OCI-LY7 (cell line): ENCODE data around the gene OPCML. TPM values are rescaled to one million over a fixed set of nuclear protein-coding genes. Genes with fewer than 3 reads are reported as not detected.

ENCODE experiments used
- BruUV-seq: library from RNA; stranded (reverse); fragments of 400-500 nt; replicated peaks from 2 replicates; lab custom pipeline; 2021; lab: Mats Ljungman, UMichigan
- CTCF ChIA-PET: fragments of 300-600 bp; sonication (Branson Sonifier 250); formaldehyde crosslinking; loops from one replicate; lab custom pipeline; 2022; ENCODE audit warnings: antibody characterized with exemption; ENCODE audit not compliant: unreplicated experiment; lab: Charles Lee
- POLR2A ChIA-PET: fragments of 300-600 bp; sonication (Branson Sonifier 250); formaldehyde crosslinking; loops from one replicate; lab custom pipeline; 2022; ENCODE audit warnings: antibody characterized with exemption; lab: Charles Lee
- DNase-seq: peaks from one replicate; pipeline ENCODE4 v3.0.0-alpha.2; 2015; ENCODE audit warnings: low spot score
- H2AFZ ChIP-seq: fragments of 200-600 bp; sonication (generic), shearing (Covaris generic); 2 replicates; pipeline ENCODE4 v1.6.1; 2014; ENCODE audit warnings: mild to moderate bottlenecking, antibody characterized with exemption, low read length, moderate library complexity
- H3K27ac ChIP-seq: fragments of 200-600 bp; sonication (generic); 2 replicates; pipeline ENCODE4 v1.5.1; 2014; ENCODE audit warnings: mixed run types, low read depth, mild to moderate bottlenecking, moderate library complexity, low read length, inconsistent platforms; ENCODE audit not compliant: poor library complexity, severe bottlenecking
- H3K36me3 ChIP-seq: fragments of 200-600 bp; sonication (generic); 2 replicates; pipeline ENCODE4 v1.6.1; 2014; ENCODE audit warnings: mild to moderate bottlenecking, antibody characterized with exemption, low read length, moderate library complexity, mixed read lengths; ENCODE audit not compliant: insufficient read depth
- H3K4me1 ChIP-seq: fragments of 200-600 bp; sonication (generic); 2 replicates; pipeline ENCODE4 v1.5.1; 2014; ENCODE audit warnings: mild to moderate bottlenecking, low read length; ENCODE audit not compliant: insufficient read depth, poor library complexity, severe bottlenecking
- H3K4me2 ChIP-seq: fragments of 200-600 bp; sonication (generic); 2 replicates; pipeline ENCODE4 v1.6.1; 2014; ENCODE audit warnings: mild to moderate bottlenecking, low read length
- H3K4me3 ChIP-seq: fragments of 200-600 bp; sonication (generic); 2 replicates; pipeline ENCODE4 v1.5.1; 2014; ENCODE audit warnings: mild to moderate bottlenecking, low read depth, low read length; ENCODE audit not compliant: poor library complexity, severe bottlenecking
- H3K79me2 ChIP-seq: fragments of 200-600 bp; sonication (generic); 2 replicates; pipeline ENCODE4 v1.6.1; 2016; ENCODE audit warnings: low read depth, mild to moderate bottlenecking, low read length, moderate library complexity, mixed read lengths; ENCODE audit not compliant: insufficient read depth
- H3K9me2 ChIP-seq: fragments of 200-600 bp; sonication (generic); 2 replicates; pipeline ENCODE4 v1.6.1; 2016; ENCODE audit warnings: mild to moderate bottlenecking, low read length, mixed read lengths; ENCODE audit not compliant: insufficient read depth
- H3K9me3 ChIP-seq: fragments of 200-600 bp; sonication (generic); 2 replicates; pipeline ENCODE4 v1.6.1; 2014; ENCODE audit warnings: mild to moderate bottlenecking, mixed run types, low read length, mixed read lengths
- H4K20me1 ChIP-seq: fragments of 200-600 bp; sonication (generic); 2 replicates; pipeline ENCODE4 v1.6.1; 2014; ENCODE audit warnings: mild to moderate bottlenecking, antibody characterized with exemption, low read length, moderate library complexity, mixed read lengths; ENCODE audit not compliant: insufficient read depth
- EZH2phosphoT487 ChIP-seq: fragments of 200-600 bp; sonication (generic); IDR thresholded peaks from 2 replicates; pipeline ENCODE4 v1.6.1; 2018; ENCODE audit warnings: low read depth, borderline replicate concordance, mild to moderate bottlenecking, mixed run types, antibody characterized with exemption, low read length, moderate library complexity, mixed read lengths
- intact Hi-C: fragments of 100-400 bp; cut with micrococcal nuclease; formaldehyde crosslinking; loops from one replicate; pipeline ENCODE4 v1.10.0; 2022; ENCODE audit not compliant: unreplicated experiment
- total RNA-seq, 2 experiments: library from RNA; depleted of rRNA in 1 of 2; stranded (reverse); fragments of >200 nt in 1 of 2; shearing (Covaris generic) in 1 of 2; gene quantifications; 2 replicates each; pipeline ENCODE4 v1.2.3, GENCODE V29; 2014 to 2022
- TF ChIP-seq, protein P1 (sequence below): fragments of 200-600 bp; sonication (generic); conservative IDR thresholded peaks from 2 replicates; pipeline ENCODE4 v1.5.1; 2014; ENCODE audit warnings: mild to moderate bottlenecking, antibody characterized with exemption, low read length, moderate library complexity, mixed read lengths

OPCML gene
- total RNA-seq, 2 experiments from 2014 or later: not detected

DNA sequence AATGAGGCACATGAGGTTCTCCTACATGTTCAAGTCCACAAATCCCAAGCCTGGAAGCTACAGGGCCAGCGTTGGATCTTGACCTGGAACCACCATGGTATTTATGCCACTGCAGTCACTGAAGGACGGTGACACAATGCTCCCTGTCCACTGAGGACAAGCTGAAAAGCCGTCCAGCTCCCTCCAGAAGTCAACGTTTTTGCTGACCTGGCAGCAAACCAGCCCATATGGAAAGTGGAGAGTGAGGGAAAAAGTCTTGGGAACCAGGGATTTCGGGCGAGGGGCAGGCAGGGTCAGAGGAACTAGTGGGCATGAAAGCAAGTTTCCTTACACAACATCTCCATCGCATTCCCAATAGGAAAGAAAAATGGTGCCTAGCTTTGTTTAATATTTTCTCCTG, 33.3 kb downstream of the OPCML start:
- TF ChIP-seq EZH2phosphoT487: no peak
- H4K20me1 ChIP-seq: no peaks in the 10 kb centered on the region
- no peak overlapping the region for H3K27ac ChIP-seq
- no peak overlapping the region for H3K4me3 ChIP-seq
- no peaks in the 10 kb centered on the region for H3K9me3 ChIP-seq
- BruUV-seq: no TSS peak
- CTCF ChIA-PET: no interaction called here
- H2AFZ ChIP-seq: no peak overlapping the region
- POLR2A ChIA-PET: no interaction called here
- H3K9me2 ChIP-seq: no peaks in the 10 kb centered on the region
- H3K4me1 ChIP-seq: no peaks in the 10 kb centered on the region
- intact Hi-C loops: no loop called here
- no peaks in the 10 kb centered on the region for H3K79me2 ChIP-seq
- no peak for DNase-seq
- H3K4me2 ChIP-seq: no peak overlapping the region
- no peaks in the 10 kb centered on the region for H3K36me3 ChIP-seq

DNA sequence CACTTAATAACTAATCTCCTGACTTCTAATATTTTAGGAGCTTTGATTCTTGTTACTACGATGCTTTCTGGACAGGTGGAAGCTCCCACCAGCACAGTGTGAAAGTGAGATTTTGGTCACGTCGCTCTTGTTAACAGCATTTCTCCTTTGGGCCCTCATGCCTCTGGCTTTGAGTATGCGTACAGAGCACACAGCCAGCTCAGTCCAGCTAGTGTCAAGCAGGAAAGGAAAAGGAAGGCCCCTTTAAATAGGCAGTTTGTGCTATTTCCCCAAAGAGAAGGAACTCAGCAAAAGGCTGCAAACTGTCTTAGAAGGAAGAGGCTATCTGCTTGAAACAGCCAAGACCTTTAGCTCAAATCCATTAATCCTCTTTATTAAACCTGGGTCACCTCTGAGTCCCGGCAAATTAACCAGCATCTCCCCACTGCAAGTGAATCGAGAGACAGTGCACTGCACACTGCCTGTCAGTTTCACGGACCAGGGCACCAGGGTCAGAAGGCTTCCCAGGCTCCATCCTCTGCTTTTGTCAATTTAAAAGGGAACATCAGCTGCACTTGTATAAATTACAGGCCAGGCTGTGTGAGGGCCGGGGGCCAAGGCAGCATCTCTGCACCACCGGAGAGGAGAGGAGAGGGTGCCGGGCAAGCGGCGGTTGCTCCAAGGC, 34.7 kb downstream of the OPCML start:
- Histone ChIP-seq H3K4me1 (no peaks in the 10 kb centered on the region), H3K4me2 (no peak overlapping the region), H3K9me3 (no peaks in the 10 kb centered on the region), H4K20me1 (no peaks in the 10 kb centered on the region), H3K4me3 (no peak overlapping the region), H2AFZ (no peak overlapping the region), H3K36me3 (no peaks in the 10 kb centered on the region), H3K9me2 (no peaks in the 10 kb centered on the region), H3K79me2 (no peaks in the 10 kb centered on the region), H3K27ac (no peak overlapping the region)
- DNase-seq: no peak
- TF ChIP-seq, protein P1, sequence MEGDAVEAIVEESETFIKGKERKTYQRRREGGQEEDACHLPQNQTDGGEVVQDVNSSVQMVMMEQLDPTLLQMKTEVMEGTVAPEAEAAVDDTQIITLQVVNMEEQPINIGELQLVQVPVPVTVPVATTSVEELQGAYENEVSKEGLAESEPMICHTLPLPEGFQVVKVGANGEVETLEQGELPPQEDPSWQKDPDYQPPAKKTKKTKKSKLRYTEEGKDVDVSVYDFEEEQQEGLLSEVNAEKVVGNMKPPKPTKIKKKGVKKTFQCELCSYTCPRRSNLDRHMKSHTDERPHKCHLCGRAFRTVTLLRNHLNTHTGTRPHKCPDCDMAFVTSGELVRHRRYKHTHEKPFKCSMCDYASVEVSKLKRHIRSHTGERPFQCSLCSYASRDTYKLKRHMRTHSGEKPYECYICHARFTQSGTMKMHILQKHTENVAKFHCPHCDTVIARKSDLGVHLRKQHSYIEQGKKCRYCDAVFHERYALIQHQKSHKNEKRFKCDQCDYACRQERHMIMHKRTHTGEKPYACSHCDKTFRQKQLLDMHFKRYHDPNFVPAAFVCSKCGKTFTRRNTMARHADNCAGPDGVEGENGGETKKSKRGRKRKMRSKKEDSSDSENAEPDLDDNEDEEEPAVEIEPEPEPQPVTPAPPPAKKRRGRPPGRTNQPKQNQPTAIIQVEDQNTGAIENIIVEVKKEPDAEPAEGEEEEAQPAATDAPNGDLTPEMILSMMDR: no peak
- TF ChIP-seq EZH2phosphoT487: no peak
- ChIA-PET POLR2A (no interaction called here), CTCF (no interaction called here)
- intact Hi-C loops: no loop called here
- BruUV-seq: no TSS peak

DNA sequence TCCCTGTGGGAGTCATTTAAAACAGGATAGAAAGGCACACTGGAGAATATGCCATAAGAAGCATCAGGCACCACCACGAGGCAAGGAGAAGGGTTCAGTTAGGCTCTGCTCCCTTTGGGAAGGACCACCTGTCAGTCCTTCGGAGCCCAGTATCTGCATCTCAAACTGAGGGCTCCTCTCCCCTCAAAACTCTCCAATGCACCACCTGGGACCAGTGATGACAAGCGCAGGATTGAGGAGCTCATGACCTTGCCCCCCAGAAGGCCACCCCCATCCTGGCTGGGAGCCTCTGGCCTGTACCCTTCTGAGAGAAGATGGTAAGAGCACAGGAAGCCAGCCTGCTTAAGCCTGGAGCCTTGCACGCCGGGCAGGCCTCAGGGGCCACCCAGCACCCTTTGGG, 39.4 kb downstream of the OPCML start:
- DNase-seq: no peak
- H3K27ac ChIP-seq: no peak overlapping the region
- no peak for TF ChIP-seq EZH2phosphoT487
- TF ChIP-seq, protein P1: no peak
- no peaks in the 10 kb centered on the region for H3K36me3 ChIP-seq
- H3K4me3 ChIP-seq: no peak overlapping the region
- POLR2A ChIA-PET: no interaction called here
- no peaks in the 10 kb centered on the region for H4K20me1 ChIP-seq
- H3K4me1 ChIP-seq: no peaks in the 10 kb centered on the region
- BruUV-seq: no TSS peak
- H3K79me2 ChIP-seq: no peaks in the 10 kb centered on the region
- intact Hi-C loops: no loop called here
- no peaks in the 10 kb centered on the region for H3K9me2 ChIP-seq
- no peak overlapping the region for H3K4me2 ChIP-seq
- no peak overlapping the region for H2AFZ ChIP-seq
- no peaks in the 10 kb centered on the region for H3K9me3 ChIP-seq
- CTCF ChIA-PET: no interaction called here
